Esophagus squamous epithelium (tissue), 5 donors: Measurements from ENCODE around the gene EPB42. TPM values are rescaled to one million over a fixed set of nuclear protein-coding genes. Genes with fewer than 3 reads are reported as not detected.
A peak's percentile ranks its signal among the peaks of the same experiment; 100 is the strongest.
"Not testable (repeated sequence)": the region's sequence is repeated elsewhere in the genome, so short reads cannot be mapped to it uniquely, and the experiment has no call there.

Source experiments
- DNase-seq: peaks from one replicate; lab custom pipeline; 2025; lab: John Stamatoyannopoulos, UW
- H3K27ac ChIP-seq, 4 donors: fragments of 200-600 bp; sonication (generic); one replicate each; pipeline ENCODE4 v1.5.1; 2016 to 2019; ENCODE audit warnings: mild to moderate bottlenecking in 1 of 4
- H3K27me3 ChIP-seq, 4 donors: fragments of 200-600 bp; sonication (generic); 1 replicate in 3 of 4; 2 replicates in 1 of 4; pipeline versions ENCODE4 v1.5.1 to v1.6.0; 2017 to 2021; ENCODE audit warnings: antibody characterized with exemption in 1 of 4
- H3K36me3 ChIP-seq, 3 donors: fragments of 200-600 bp; sonication (generic); one replicate each; pipeline ENCODE4 v1.5.1; 2016 to 2019
- H3K4me1 ChIP-seq, 3 donors: fragments of 200-600 bp; sonication (generic); one replicate each; pipeline ENCODE4 v1.5.1; 2017 to 2019
- H3K4me3 ChIP-seq, 4 donors: fragments of 200-600 bp; sonication (generic); 1 replicate in 3 of 4; 2 replicates in 1 of 4; pipeline ENCODE4 v1.5.1; 2016 to 2019; ENCODE audit warnings: mild to moderate bottlenecking in 2 of 4, moderate library complexity in 1 of 4
- H3K9me3 ChIP-seq, 3 donors: fragments of 200-600 bp; sonication (generic); one replicate each; pipeline ENCODE4 v1.5.1; 2016 to 2019
- POLR2A ChIP-seq, 4 donors: fragments of 450-650 bp; IDR thresholded peaks; one replicate each; pipeline ENCODE4 v1.6.1; 2017; ENCODE audit warnings: antibody characterized with exemption in 4 of 4, mild to moderate bottlenecking in 4 of 4, moderate library complexity in 3 of 4
- WGBS, 2 donors: methylation state at CpG; one replicate each; pipeline ENCODE4 v1.1.5; 2018; 5-methylcytosine and 5-hydroxymethylcytosine counted together
- intact Hi-C: fragments of 100-400 bp; cut with DNase I; formaldehyde crosslinking; loops from one replicate; pipeline ENCODE4 v1.15.0; 2022
- total RNA-seq, 4 donors: library from RNA; depleted of rRNA; stranded (reverse); fragments of >200 nt; gene quantifications; one replicate each; pipeline ENCODE4 v1.1.0, GENCODE V29; 2016
- TF ChIP-seq, protein P1 (sequence below), 6 experiments: fragments of 450-650 bp in 4 of 6; fragments of 200-600 bp in 2 of 6; sonication (generic) in 2 of 6; IDR thresholded peaks; one replicate each; pipeline ENCODE4 v1.5.1; 2016 to 2019; ENCODE audit warnings: antibody characterized with exemption in 6 of 6, mild to moderate bottlenecking in 4 of 6, moderate library complexity in 4 of 6
- donor health status: DM: yes; HTN: yes; CAD: no.

EPB42 gene
- total RNA-seq, 4 donors from 2014 or later, result not detected

- no peak for DNase-seq
- no peak overlapping the region for H3K4me3 ChIP-seq
- H3K4me1 ChIP-seq, result peaks cover 0 to 47% (median 14%) of the 10 kb centered on the region in 3 donors
- 64 to 74% methylated on average over 3 of the region's 3 CpGs for WGBS, 2 donors
- intact Hi-C loops, result no loop called here
- H3K27me3 ChIP-seq, result no peaks in the 10 kb centered on the region
- no peaks in the 10 kb centered on the region for H3K9me3 ChIP-seq
- H3K27ac ChIP-seq, result peak overlapping the region in 2 of 4 donors; percentile 87 to 96
- TF ChIP-seq, protein P1, sequence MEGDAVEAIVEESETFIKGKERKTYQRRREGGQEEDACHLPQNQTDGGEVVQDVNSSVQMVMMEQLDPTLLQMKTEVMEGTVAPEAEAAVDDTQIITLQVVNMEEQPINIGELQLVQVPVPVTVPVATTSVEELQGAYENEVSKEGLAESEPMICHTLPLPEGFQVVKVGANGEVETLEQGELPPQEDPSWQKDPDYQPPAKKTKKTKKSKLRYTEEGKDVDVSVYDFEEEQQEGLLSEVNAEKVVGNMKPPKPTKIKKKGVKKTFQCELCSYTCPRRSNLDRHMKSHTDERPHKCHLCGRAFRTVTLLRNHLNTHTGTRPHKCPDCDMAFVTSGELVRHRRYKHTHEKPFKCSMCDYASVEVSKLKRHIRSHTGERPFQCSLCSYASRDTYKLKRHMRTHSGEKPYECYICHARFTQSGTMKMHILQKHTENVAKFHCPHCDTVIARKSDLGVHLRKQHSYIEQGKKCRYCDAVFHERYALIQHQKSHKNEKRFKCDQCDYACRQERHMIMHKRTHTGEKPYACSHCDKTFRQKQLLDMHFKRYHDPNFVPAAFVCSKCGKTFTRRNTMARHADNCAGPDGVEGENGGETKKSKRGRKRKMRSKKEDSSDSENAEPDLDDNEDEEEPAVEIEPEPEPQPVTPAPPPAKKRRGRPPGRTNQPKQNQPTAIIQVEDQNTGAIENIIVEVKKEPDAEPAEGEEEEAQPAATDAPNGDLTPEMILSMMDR (IDR thresholded peaks at IDR 0.05), result no peak
- TF ChIP-seq POLR2A (IDR thresholded peaks at IDR 0.05), result no peak
- peaks cover 0 to 22% (median 0%) of the 10 kb centered on the region in 3 donors for H3K36me3 ChIP-seq
Measured at GRCh38 chr15:43183270-43183669, 37.5 kb downstream of the EPB42 start.

DNA sequence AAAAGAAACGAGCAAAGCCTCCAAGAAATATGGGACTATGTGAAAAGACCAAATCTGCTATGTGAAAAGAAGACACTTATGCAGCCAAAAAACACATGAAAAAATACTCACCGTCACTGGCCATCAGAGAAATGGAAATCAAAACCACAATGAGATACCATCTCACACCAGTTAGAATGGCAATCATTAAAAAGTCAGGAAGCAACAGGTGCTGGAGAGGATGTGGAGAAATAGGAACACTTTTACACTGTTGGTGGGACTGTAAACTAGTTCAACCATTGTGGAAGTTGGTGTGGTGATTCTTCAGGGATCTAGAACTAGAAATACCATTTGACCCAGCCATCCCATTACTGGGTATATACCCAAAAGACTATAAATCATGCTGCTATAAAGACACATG is 43.7 kb downstream of the EPB42 start:
- DNase-seq, intact Hi-C loops, H3K4me1 ChIP-seq, H3K27me3 ChIP-seq, H3K4me3 ChIP-seq, H3K27ac ChIP-seq, H3K9me3 ChIP-seq: not testable (repeated sequence)
- WGBS, 2 donors, result 86 to 96% methylated on average over 2 of the region's 2 CpGs
- peaks cover 0 to 59% (median 5%) of the 10 kb centered on the region in 3 donors for H3K36me3 ChIP-seq

- H3K4me3 ChIP-seq, H3K9me3 ChIP-seq, DNase-seq, H3K4me1 ChIP-seq, intact Hi-C loops, H3K27ac ChIP-seq, H3K27me3 ChIP-seq: not testable (repeated sequence)
- peaks cover 0 to 66% (median 8%) of the 10 kb centered on the region in 3 donors for H3K36me3 ChIP-seq
- 91 to 96% methylated on average over 10 to 11 of the region's 25 CpGs for WGBS, 2 donors
Measured at GRCh38 chr15:43175656-43176309, 45.0 kb downstream of the EPB42 start.

GRCh38 chr15:43169888-43170287 is 50.9 kb downstream of the EPB42 start:
- H3K27me3 ChIP-seq, result no peaks in the 10 kb centered on the region
- peaks cover 0 to 77% (median 4%) of the 10 kb centered on the region in 3 donors for H3K36me3 ChIP-seq
- no peaks in the 10 kb centered on the region for H3K9me3 ChIP-seq
- H3K27ac ChIP-seq, result no peak overlapping the region
- TF ChIP-seq POLR2A (IDR thresholded peaks at IDR 0.05), result no peak
- TF ChIP-seq, protein P1 (IDR thresholded peaks at IDR 0.05), result no peak
- H3K4me3 ChIP-seq, result no peak overlapping the region
- intact Hi-C loops, result no loop called here
- DNase-seq, result no peak
- H3K4me1 ChIP-seq, result peaks cover 4 to 10% (median 8%) of the 10 kb centered on the region in 3 donors
- WGBS, 2 donors, result 88 to 94% methylated on average over 4 of the region's 4 CpGs

DNA sequence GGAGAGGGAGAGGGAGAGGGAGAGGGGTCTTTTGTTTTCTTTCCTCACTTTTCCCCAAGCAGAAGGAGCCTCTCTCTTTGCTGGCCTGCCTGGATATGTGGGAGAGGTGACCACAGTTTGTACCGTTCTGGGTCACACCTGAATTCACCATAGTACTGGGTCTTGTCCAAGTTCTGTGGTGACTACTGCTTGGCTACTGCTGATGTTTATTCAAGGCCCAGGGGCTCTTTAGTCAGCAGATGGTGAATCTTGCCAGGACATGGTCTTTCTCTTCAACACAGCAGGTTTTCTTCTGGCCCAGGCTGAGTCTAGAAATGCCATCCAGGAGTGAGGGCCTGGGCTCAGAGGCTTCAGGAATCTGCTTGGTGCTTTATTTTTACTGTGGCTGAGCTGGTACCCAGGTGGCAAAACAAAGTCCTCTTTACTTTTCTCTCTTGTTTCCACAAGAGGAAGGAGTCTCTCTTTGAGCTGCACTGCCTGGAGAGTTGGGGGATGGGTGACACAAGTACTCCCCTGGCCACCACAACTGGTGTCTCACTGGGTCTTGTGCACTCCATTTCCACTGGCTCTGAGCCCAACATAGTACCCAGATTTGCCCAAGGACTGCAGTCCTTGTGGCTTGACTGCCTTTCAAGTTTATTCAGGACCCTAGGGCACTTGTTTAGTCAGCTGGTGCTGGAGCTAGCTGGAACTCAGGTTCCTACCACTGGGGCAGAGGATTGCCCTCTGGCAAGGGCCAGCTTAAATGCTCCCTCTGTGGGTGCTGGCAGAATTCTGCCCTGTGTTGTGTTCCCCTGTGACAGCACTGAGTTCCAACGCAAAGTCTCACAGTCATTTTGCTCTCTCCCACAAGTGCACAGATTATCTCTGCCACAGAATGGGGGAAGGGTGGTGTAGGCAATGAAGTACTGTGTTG is 52.4 kb downstream of the EPB42 start:
- H3K27me3 ChIP-seq, result no peaks in the 10 kb centered on the region
- intact Hi-C loops, result no loop called here
- no peak for TF ChIP-seq POLR2A (IDR thresholded peaks at IDR 0.05)
- TF ChIP-seq, protein P1 (IDR thresholded peaks at IDR 0.05), result no peak
- DNase-seq, result no peak
- WGBS, 2 donors, result 52 to 62% methylated on average over 2 of the region's 2 CpGs
- H3K36me3 ChIP-seq, result peaks cover 0 to 77% (median 4%) of the 10 kb centered on the region in 3 donors
- no peaks in the 10 kb centered on the region for H3K9me3 ChIP-seq
- peak overlapping the region in 2 of 4 donors; percentile 31 to 34 for H3K27ac ChIP-seq
- peaks cover 4 to 10% (median 8%) of the 10 kb centered on the region in 3 donors for H3K4me1 ChIP-seq
- H3K4me3 ChIP-seq, result no peak overlapping the region

DNA sequence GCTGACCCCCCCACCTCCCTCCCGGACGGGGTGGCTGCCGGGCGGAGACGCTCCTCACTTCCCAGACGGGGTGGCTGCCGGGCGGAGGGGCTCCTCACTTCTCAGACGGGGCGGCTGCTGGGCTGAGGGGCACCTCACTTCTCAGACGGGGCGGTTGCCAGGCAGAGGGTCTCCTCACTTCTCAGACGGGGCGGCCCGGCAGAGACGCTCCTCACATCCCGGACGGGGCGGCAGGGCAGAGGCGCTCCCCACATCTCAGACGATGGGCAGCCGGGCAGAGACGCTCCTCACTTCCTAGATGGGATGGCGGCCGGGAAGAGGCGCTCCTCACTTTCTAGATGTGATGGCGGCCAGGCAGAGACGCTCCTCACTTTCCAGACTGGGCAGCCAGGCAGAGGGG is 53.6 kb downstream of the EPB42 start:
- H3K4me1 ChIP-seq, H3K27me3 ChIP-seq, H3K27ac ChIP-seq, H3K9me3 ChIP-seq, H3K4me3 ChIP-seq, intact Hi-C loops, DNase-seq: not testable (repeated sequence)
- no CpG with 5 or more reads among the region's 28 CpGs for WGBS, 2 donors
- H3K36me3 ChIP-seq, result peaks cover 0 to 77% (median 4%) of the 10 kb centered on the region in 3 donors
